K562 (cell line): ENCODE measurements around the gene HIVEP3. TPM values are rescaled to one million over a fixed set of nuclear protein-coding genes. Genes with fewer than 3 reads are reported as not detected.

Experiments
- ATAC-seq: fragments of 200-7000 bp; cut with Tn5 transposase; 3 replicates; pipeline ENCODE4 v1.9.1; 2020; ENCODE audit warnings: moderate library complexity
- BruUV-seq: library from RNA; stranded (reverse); fragments of 400-500 nt; replicated peaks from 2 replicates; lab custom pipeline; 2021; lab: Mats Ljungman, UMichigan
- CTCF ChIA-PET: fragments of 300-600 bp; formaldehyde crosslinking; extraction: SDS; loops from one replicate; lab custom pipeline; 2021; ENCODE audit warnings: low intra/inter-chr PET ratio; lab: Yijun Ruan, JAX
- POLR2A ChIA-PET: fragments of 300-600, 350-650 bp; sonication (Branson Sonifier 250); formaldehyde crosslinking; extraction: SDS; loops from one replicate; lab custom pipeline; 2021; ENCODE audit warnings: antibody characterized with exemption, inconsistent platforms; lab: Yijun Ruan, JAX
- DNase-seq, 4 experiments: peaks; one replicate each; pipeline versions ENCODE4 v3.0.0 to v3.0.0-alpha.2; 2011 to 2018; ENCODE audit warnings: low spot score in 3 of 4, mixed read lengths in 3 of 4; ENCODE audit errors: extremely low read depth in 1 of 4
- FAIRE-seq: peaks from 2 replicates; lab custom pipeline; 2011; peaks lifted over from hg19 to GRCh38; lab: Jason Lieb, UNC
- H2AFZ ChIP-seq: 2 replicates; pipeline ENCODE4 v1.6.0; 2011; ENCODE audit warnings: low read depth, low read length, control low read depth, inconsistent platforms
- H3K27ac ChIP-seq: fragments of 200-600 bp; 3 replicates; pipeline ENCODE4 v1.8.0; 2011; ENCODE audit warnings: low read depth, mild to moderate bottlenecking, control low read depth, inconsistent platforms, low read length, moderate library complexity, mixed read lengths; ENCODE audit errors: extremely low read depth
- H3K27me3 ChIP-seq, 2 experiments: fragments of 300-600 bp in 1 of 2; 2 replicates in 1 of 2; 3 replicates in 1 of 2; pipeline versions ENCODE4 v1.6.0 to v1.8.0; 2011; ENCODE audit warnings: inconsistent platforms in 2 of 2, low read length in 2 of 2, mild to moderate bottlenecking in 1 of 2, mixed read lengths in 1 of 2, moderate library complexity in 1 of 2; ENCODE audit not compliant: control insufficient read depth in 2 of 2, insufficient read depth in 2 of 2
- H3K36me3 ChIP-seq: fragments of 300-600 bp; 3 replicates; pipeline ENCODE4 v1.8.0; 2011; ENCODE audit warnings: mild to moderate bottlenecking, low read length, inconsistent platforms; ENCODE audit not compliant: control insufficient read depth, insufficient read depth
- H3K4me1 ChIP-seq, 2 experiments: fragments of 200-600 bp in 1 of 2; replicated peaks in 1 of 2; 2 replicates in 1 of 2; 3 replicates in 1 of 2; pipeline versions ENCODE4 v1.5.1 to v1.8.0; 2011; ENCODE audit warnings: inconsistent platforms in 2 of 2, low read length in 2 of 2, mild to moderate bottlenecking in 1 of 2, mixed read lengths in 1 of 2, moderate library complexity in 1 of 2; ENCODE audit not compliant: control insufficient read depth in 2 of 2, insufficient read depth in 2 of 2
- H3K4me2 ChIP-seq: 2 replicates; pipeline ENCODE4 v1.6.1; 2011; ENCODE audit warnings: low read length, control low read depth, inconsistent platforms, mixed read lengths; ENCODE audit not compliant: insufficient read depth
- H3K4me3 ChIP-seq: fragments of 200-600 bp; sonication (generic), shearing (Covaris generic); 2 replicates; pipeline ENCODE4 v1.5.1; 2016; ENCODE audit warnings: control low read depth, inconsistent platforms
- H3K79me2 ChIP-seq: fragments of 200-600 bp; 3 replicates; pipeline ENCODE4 v1.8.0; 2011; ENCODE audit warnings: low read length, inconsistent platforms; ENCODE audit not compliant: control insufficient read depth, insufficient read depth
- H3K9ac ChIP-seq, 2 experiments: 2 replicates each; pipeline versions ENCODE4 v1.6.0 to v1.6.1; 2011; ENCODE audit warnings: low read depth in 2 of 2, low read length in 2 of 2, control low read depth in 1 of 2, inconsistent platforms in 1 of 2, mild to moderate bottlenecking in 1 of 2, mixed read lengths in 1 of 2; ENCODE audit not compliant: insufficient read depth in 1 of 2
- H3K9me1 ChIP-seq: one replicate; pipeline ENCODE4 v1.6.0; 2011; ENCODE audit warnings: inconsistent platforms, mild to moderate bottlenecking, low read length, moderate library complexity; ENCODE audit not compliant: control insufficient read depth, insufficient read depth
- H3K9me3 ChIP-seq: replicated peaks from 2 replicates; pipeline ENCODE4 v1.5.1; 2011; ENCODE audit warnings: low read depth, low read length, inconsistent platforms; ENCODE audit not compliant: control insufficient read depth, insufficient read depth
- H4K20me1 ChIP-seq: replicated peaks from 2 replicates; pipeline ENCODE4 v1.6.1; 2011; ENCODE audit warnings: low read length, inconsistent platforms, mixed read lengths; ENCODE audit not compliant: control insufficient read depth, insufficient read depth
- CEBPB ChIP-seq: fragments of 450-650 bp; IDR thresholded peaks from 2 replicates; pipeline ENCODE4 v1.6.1; 2016; ENCODE audit warnings: missing genetic modification characterization, missing compliant biosample characterization
- ZNF24 ChIP-seq: fragments of 450-650 bp; IDR thresholded peaks from 2 replicates; pipeline ENCODE4 v1.6.1; 2016
- WGBS: fragments of 100-300 bp; shearing (Covaris generic); methylation state at CpG from one replicate; pipeline ENCODE4 v1.1.6; 2016; ENCODE audit warnings: low coverage, mixed read lengths; ENCODE audit not compliant: insufficient coverage; ENCODE audit errors: missing lambda C conversion rate; 5-methylcytosine and 5-hydroxymethylcytosine counted together
- in situ Hi-C: fragments of 300-500 bp; cut with MboI; formaldehyde crosslinking; loops from 4 replicates; pipeline ENCODE4 v1.15.0; 2018; ENCODE audit warnings: inconsistent platforms, mixed read lengths
- intact Hi-C: fragments of 100-400 bp; cut with micrococcal nuclease; formaldehyde crosslinking; loops from 2 replicates; pipeline ENCODE4 v1.14.2; 2022
- polyA plus RNA-seq, 8 experiments: library from polyadenylated mRNA; depleted of rRNA in 4 of 8; stranded (reverse) in 5 of 8; unstranded in 3 of 8; fragments of >200 nt; fragmentation: Nextera tagmentation in 2 of 8; fragmentation: Illumina TruSeq in 1 of 8; extraction: Ambion mirVana in 2 of 8; extraction: Trizol in 1 of 8; gene quantifications; 2 replicates each; pipeline versions ENCODE4 v1.2.1 to v1.2.3, GENCODE V29; 2011 to 2014; ENCODE audit warnings: inconsistent platforms in 1 of 8, missing spikeins in 1 of 8
- total RNA-seq, 7 experiments: library from RNA; depleted of rRNA in 6 of 7; stranded (reverse); fragments of >200 nt in 6 of 7; fragmentation: Illumina TruSeq in 2 of 7; extraction: Trizol in 2 of 7; gene quantifications; 2 replicates each; pipeline versions ENCODE4 v1.2.1 to v1.2.3, GENCODE V29; 2011 to 2021; ENCODE audit warnings: low replicate concordance in 1 of 7
- TF ChIP-seq, protein P1 (sequence below): fragments of 200-800 bp; sonication (Bioruptor generic); IDR thresholded peaks from 2 replicates; pipeline ENCODE4 v1.6.1; 2016; ENCODE audit warnings: missing genetic modification characterization, missing compliant biosample characterization

The HIVEP3 gene
- total and polyA plus RNA-seq, 9 of the 15 experiments (the other 6 are each of a cell fraction or from before 2014, with no cell fraction given), result 0.09 to 0.58 (median 0.34) TPM; not detected in 1

DNA sequence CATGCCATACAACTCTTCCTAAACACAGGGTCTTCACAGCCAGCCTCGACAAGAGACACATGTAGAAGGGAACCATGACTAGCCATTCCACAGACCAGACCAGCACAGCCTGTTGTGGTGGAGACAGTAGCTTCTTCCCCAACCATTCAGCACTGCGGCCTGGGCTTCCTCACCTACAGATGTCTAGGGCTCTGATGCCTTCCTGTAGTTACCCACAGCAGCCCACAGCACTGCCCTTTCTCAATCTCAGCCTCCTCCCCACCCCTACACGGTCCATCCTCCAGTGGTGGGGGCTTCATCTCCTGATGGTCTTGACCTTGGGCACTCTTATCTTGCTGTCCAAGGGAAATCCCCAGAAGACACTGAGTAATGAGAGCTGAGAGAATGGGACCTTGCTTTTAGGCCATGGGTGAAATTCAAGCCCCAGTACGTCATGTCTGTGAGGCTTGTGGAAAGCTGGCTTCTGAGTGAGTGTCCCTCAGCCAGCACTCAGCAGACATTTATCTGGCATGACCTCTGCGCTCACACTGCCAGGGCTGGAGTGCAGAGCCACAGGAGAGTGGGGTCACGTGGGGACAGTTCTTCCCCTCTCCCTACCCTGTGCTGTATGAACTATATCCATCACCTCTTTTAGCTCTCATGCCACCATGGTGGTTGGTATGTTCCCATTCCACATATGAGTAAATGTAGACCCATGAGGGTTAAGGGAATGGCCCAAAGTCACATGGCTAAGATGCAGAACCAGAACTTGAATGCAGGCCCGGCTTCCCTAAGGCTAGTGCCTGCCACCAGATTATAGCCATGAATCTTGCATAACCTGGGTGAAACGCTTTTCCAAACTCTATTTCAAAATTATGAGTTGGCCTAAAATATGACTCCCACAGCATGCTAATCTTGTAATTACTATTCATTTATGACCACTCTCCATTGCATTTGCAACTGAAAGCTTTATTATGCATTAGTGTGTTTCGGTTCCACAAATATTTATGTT is 104.7 kb downstream of the HIVEP3 start:
- ATAC-seq (no peak), DNase-seq (no peak), FAIRE-seq (no peak)
- Histone ChIP-seq H3K4me3 (no peak overlapping the region), H3K36me3 (no peaks in the 10 kb centered on the region), H3K27me3 (peaks cover 9 to 13% of the 10 kb centered on the region in 2 experiments; a peak in 3 of 5 replicates), H3K9me1 (no peaks in the 10 kb centered on the region), H3K4me1 (no peaks in the 10 kb centered on the region), H3K9ac (no peak overlapping the region), H3K9me3 (no peaks in the 10 kb centered on the region), H2AFZ (no peak overlapping the region), H3K4me2 (no peak overlapping the region), H4K20me1 (no peaks in the 10 kb centered on the region), H3K79me2 (no peaks in the 10 kb centered on the region), H3K27ac (no peak overlapping the region)
- 0% methylated on average over 9 of the region's 9 CpGs for WGBS
- intact Hi-C loops (loop anchor here (10.0 kb wide), 1 partner anchor 321 kb away; no protein-coding TSS in a partner anchor), in situ Hi-C loops (loop anchor here (25.0 kb wide), 1 partner anchor 323 kb away; no protein-coding TSS in a partner anchor)
- BruUV-seq, result no TSS peak
- ChIA-PET POLR2A (interaction anchor here (0.5 kb wide), 1 partner anchor 157 kb away, joined by 4 read pairs; no protein-coding TSS in a partner anchor), CTCF (no interaction called here)
- TF ChIP-seq CEBPB (no peak), ZNF24 (no peak)
- TF ChIP-seq, protein P1, sequence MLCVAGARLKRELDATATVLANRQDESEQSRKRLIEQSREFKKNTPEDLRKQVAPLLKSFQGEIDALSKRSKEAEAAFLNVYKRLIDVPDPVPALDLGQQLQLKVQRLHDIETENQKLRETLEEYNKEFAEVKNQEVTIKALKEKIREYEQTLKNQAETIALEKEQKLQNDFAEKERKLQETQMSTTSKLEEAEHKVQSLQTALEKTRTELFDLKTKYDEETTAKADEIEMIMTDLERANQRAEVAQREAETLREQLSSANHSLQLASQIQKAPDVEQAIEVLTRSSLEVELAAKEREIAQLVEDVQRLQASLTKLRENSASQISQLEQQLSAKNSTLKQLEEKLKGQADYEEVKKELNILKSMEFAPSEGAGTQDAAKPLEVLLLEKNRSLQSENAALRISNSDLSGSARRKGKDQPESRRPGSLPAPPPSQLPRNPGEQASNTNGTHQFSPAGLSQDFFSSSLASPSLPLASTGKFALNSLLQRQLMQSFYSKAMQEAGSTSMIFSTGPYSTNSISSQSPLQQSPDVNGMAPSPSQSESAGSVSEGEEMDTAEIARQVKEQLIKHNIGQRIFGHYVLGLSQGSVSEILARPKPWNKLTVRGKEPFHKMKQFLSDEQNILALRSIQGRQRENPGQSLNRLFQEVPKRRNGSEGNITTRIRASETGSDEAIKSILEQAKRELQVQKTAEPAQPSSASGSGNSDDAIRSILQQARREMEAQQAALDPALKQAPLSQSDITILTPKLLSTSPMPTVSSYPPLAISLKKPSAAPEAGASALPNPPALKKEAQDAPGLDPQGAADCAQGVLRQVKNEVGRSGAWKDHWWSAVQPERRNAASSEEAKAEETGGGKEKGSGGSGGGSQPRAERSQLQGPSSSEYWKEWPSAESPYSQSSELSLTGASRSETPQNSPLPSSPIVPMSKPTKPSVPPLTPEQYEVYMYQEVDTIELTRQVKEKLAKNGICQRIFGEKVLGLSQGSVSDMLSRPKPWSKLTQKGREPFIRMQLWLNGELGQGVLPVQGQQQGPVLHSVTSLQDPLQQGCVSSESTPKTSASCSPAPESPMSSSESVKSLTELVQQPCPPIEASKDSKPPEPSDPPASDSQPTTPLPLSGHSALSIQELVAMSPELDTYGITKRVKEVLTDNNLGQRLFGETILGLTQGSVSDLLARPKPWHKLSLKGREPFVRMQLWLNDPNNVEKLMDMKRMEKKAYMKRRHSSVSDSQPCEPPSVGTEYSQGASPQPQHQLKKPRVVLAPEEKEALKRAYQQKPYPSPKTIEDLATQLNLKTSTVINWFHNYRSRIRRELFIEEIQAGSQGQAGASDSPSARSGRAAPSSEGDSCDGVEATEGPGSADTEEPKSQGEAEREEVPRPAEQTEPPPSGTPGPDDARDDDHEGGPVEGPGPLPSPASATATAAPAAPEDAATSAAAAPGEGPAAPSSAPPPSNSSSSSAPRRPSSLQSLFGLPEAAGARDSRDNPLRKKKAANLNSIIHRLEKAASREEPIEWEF, result no peak
